Keratinocyte (primary cell): ENCODE measurements around the gene NCOR1. TPM values are rescaled to one million over a fixed set of nuclear protein-coding genes. Genes with fewer than 3 reads are reported as not detected.

Experiments
- DNase-seq: peaks from one replicate; pipeline ENCODE4 v3.0.0-alpha.2; 2011; ENCODE audit warnings: low read depth, missing footprints, low spot score
- FAIRE-seq: peaks from 2 replicates; lab custom pipeline; 2011; peaks lifted over from hg19 to GRCh38; lab: Jason Lieb, UNC
- H2AFZ ChIP-seq: 2 replicates; pipeline ENCODE4 v1.6.0; 2012; ENCODE audit warnings: low read length, control low read depth, inconsistent platforms; ENCODE audit not compliant: control insufficient read depth
- H3K27ac ChIP-seq: 2 replicates; pipeline ENCODE4 v1.5.1; 2011; ENCODE audit warnings: low read length; ENCODE audit not compliant: control insufficient read depth, insufficient read depth
- H3K27me3 ChIP-seq: 3 replicates; pipeline ENCODE4 v1.6.0; 2011; ENCODE audit warnings: low read length; ENCODE audit not compliant: control insufficient read depth, insufficient read depth; ENCODE audit errors: extremely low read depth
- H3K36me3 ChIP-seq, 2 experiments: 2 replicates in 1 of 2; 3 replicates in 1 of 2; pipeline ENCODE4 v1.5.1; 2011; ENCODE audit warnings: low read length in 2 of 2, mild to moderate bottlenecking in 1 of 2; ENCODE audit not compliant: control insufficient read depth in 2 of 2, insufficient read depth in 2 of 2; ENCODE audit errors: extremely low read depth in 1 of 2
- H3K4me1 ChIP-seq: 3 replicates; pipeline ENCODE4 v1.5.1; 2011; ENCODE audit warnings: low read length; ENCODE audit not compliant: control insufficient read depth, insufficient read depth; ENCODE audit errors: extremely low read depth
- H3K4me2 ChIP-seq: 3 replicates; pipeline ENCODE4 v1.6.0; 2011; ENCODE audit warnings: low read depth, low read length; ENCODE audit not compliant: control insufficient read depth, insufficient read depth; ENCODE audit errors: extremely low read depth
- H3K4me3 ChIP-seq, 3 experiments: fragments of 200-600 bp in 1 of 3; sonication (generic) in 1 of 3; 2 replicates in 2 of 3; 3 replicates in 1 of 3; pipeline ENCODE4 v1.5.1; 2011 to 2016; ENCODE audit warnings: low read length in 3 of 3, mild to moderate bottlenecking in 3 of 3, control low read depth in 2 of 3, inconsistent platforms in 1 of 3, low read depth in 1 of 3, mixed read lengths in 1 of 3, mixed run types in 1 of 3, moderate library complexity in 1 of 3; ENCODE audit not compliant: control insufficient read depth in 2 of 3, insufficient read depth in 2 of 3; ENCODE audit errors: extremely low read depth in 1 of 3
- H3K79me2 ChIP-seq: 2 replicates; pipeline ENCODE4 v1.6.0; 2012; ENCODE audit warnings: low read length; ENCODE audit not compliant: control insufficient read depth, insufficient read depth
- H3K9ac ChIP-seq: 3 replicates; pipeline ENCODE4 v1.6.0; 2011; ENCODE audit warnings: low read length; ENCODE audit not compliant: control insufficient read depth, insufficient read depth; ENCODE audit errors: extremely low read depth
- H3K9me1 ChIP-seq: 3 replicates; pipeline ENCODE4 v1.6.0; 2011; ENCODE audit warnings: low read length; ENCODE audit not compliant: control insufficient read depth, insufficient read depth; ENCODE audit errors: extremely low read depth
- H3K9me3 ChIP-seq: 2 replicates; pipeline ENCODE4 v1.5.1; 2012; ENCODE audit warnings: low read depth, low read length; ENCODE audit not compliant: control insufficient read depth
- H4K20me1 ChIP-seq: 3 replicates; pipeline ENCODE4 v1.6.0; 2011; ENCODE audit warnings: low read length; ENCODE audit not compliant: control insufficient read depth, insufficient read depth; ENCODE audit errors: extremely low read depth
- CTCF ChIP-seq, 3 experiments: IDR thresholded peaks in 1 of 3; conservative IDR thresholded peaks in 1 of 3; optimal IDR thresholded peaks in 1 of 3; 2 replicates in 2 of 3; 3 replicates in 1 of 3; pipeline versions ENCODE3 to v1.5.1; 2011; ENCODE audit warnings: low read length in 3 of 3, mild to moderate bottlenecking in 3 of 3, moderate library complexity in 2 of 3, control low read depth in 1 of 3, inconsistent platforms in 1 of 3; ENCODE audit not compliant: insufficient read depth in 2 of 3; ENCODE audit errors: extremely low read depth in 1 of 3
- EZH2 ChIP-seq: IDR thresholded peaks from one replicate; pipeline ENCODE4 v1.6.1; 2012; ENCODE audit warnings: inconsistent platforms, mild to moderate bottlenecking, low read length, moderate library complexity
- dilution Hi-C: fragments of 300-500 bp; cut with MboI; formaldehyde crosslinking; loops from one replicate; pipeline ENCODE4 v1.7.0; 2020; ENCODE audit warnings: low sequenced_read_pairs; ENCODE audit not compliant: extremely low pct_ligation_motif_present
- polyA plus RNA-seq, 5 experiments: library from polyadenylated mRNA; depleted of rRNA in 3 of 5; stranded (reverse) in 3 of 5; stranded (forward) in 1 of 5; unstranded in 1 of 5; fragments of >200 nt; gene quantifications; 1 replicate in 1 of 5; 2 replicates in 3 of 5; 3 replicates in 1 of 5; pipeline versions ENCODE4 v1.2.1 to v1.2.3, GENCODE V29; 2011 to 2012; ENCODE audit warnings: missing spikeins in 2 of 5, low read depth in 1 of 5, low replicate concordance in 1 of 5

Gene NCOR1
- polyA plus RNA-seq, 1 donor (not counting 4 experiments of a cell fraction or from before 2014, with no cell fraction given): 59.8 TPM

GRCh38 chr17:16026895-16027294, 188.4 kb downstream of the NCOR1 start:
- dilution Hi-C loops: no loop called here
- Histone ChIP-seq H4K20me1 (no peaks in the 10 kb centered on the region), H3K36me3 (peaks cover 30 to 35% of the 10 kb centered on the region in 2 experiments), H3K9me3 (no peaks in the 10 kb centered on the region), H3K4me3 (no peak overlapping the region), H2AFZ (no peak overlapping the region), H3K9ac (no peak overlapping the region), H3K27me3 (no peaks in the 10 kb centered on the region), H3K4me1 (peaks cover 22% of the 10 kb centered on the region), H3K27ac (peak overlapping the region; percentile 98), H3K79me2 (peaks cover 15% of the 10 kb centered on the region), H3K4me2 (no peak overlapping the region), H3K9me1 (no peaks in the 10 kb centered on the region)
- TF ChIP-seq EZH2: no peak
- no peak for TF ChIP-seq CTCF (optimal IDR thresholded peaks at IDR 0.05 in 1 of 3, IDR thresholded peaks at IDR 0.05 in 1 of 3, conservative IDR thresholded peaks at IDR 0.05 in 1 of 3; ENCODE audit: extremely low read depth in 1 of 3, insufficient read depth in 2 of 3, low read length in 3 of 3)
- FAIRE-seq: peak; percentile 55
- no peak for DNase-seq

GRCh38 chr17:16025202-16025601, 190.1 kb downstream of the NCOR1 start:
- FAIRE-seq: peak; percentile 5
- H3K4me1 ChIP-seq: peaks cover 22% of the 10 kb centered on the region
- H3K9me1 ChIP-seq: no peaks in the 10 kb centered on the region
- no peak overlapping the region for H3K4me3 ChIP-seq
- no peak overlapping the region for H3K4me2 ChIP-seq
- no peaks in the 10 kb centered on the region for H3K9me3 ChIP-seq
- H2AFZ ChIP-seq: no peak overlapping the region
- H3K9ac ChIP-seq: no peak overlapping the region
- H4K20me1 ChIP-seq: no peaks in the 10 kb centered on the region
- H3K79me2 ChIP-seq: peaks cover 29% of the 10 kb centered on the region
- DNase-seq: no peak
- H3K27me3 ChIP-seq: no peaks in the 10 kb centered on the region
- TF ChIP-seq CTCF (optimal IDR thresholded peaks at IDR 0.05 in 1 of 3, IDR thresholded peaks at IDR 0.05 in 1 of 3, conservative IDR thresholded peaks at IDR 0.05 in 1 of 3; ENCODE audit: extremely low read depth in 1 of 3, insufficient read depth in 2 of 3, low read length in 3 of 3) (no peak), EZH2 (no peak)
- dilution Hi-C loops: no loop called here
- H3K36me3 ChIP-seq: peaks cover 30 to 35% of the 10 kb centered on the region in 2 experiments
- no peak overlapping the region for H3K27ac ChIP-seq
